22Rv1 (cell line): Measurements from ENCODE around the gene LLGL1.

Experiments
- H3K27ac ChIP-seq: fragments of 450-650 bp; 2 replicates; pipeline ENCODE4 v1.5.1; 2017
- CTCF ChIP-seq: fragments of 450-650 bp; IDR thresholded peaks from 2 replicates; pipeline ENCODE4 v1.5.1; 2017; ENCODE audit warnings: mild to moderate bottlenecking
- ZFX ChIP-seq: fragments of 450-650 bp; IDR thresholded peaks from 2 replicates; pipeline ENCODE4 v1.6.1; 2017; ENCODE audit warnings: antibody characterized with exemption, borderline replicate concordance

The LLGL1 gene

GRCh38 chr17:18280249-18280648 is 54.8 kb downstream of the LLGL1 start:
- TF ChIP-seq ZFX (no peak), CTCF (no peak)
- no peak overlapping the region for H3K27ac ChIP-seq

GRCh38 chr17:18280766-18281371 is 55.4 kb downstream of the LLGL1 start:
- no peak for TF ChIP-seq ZFX
- no peak for TF ChIP-seq CTCF
- no peak overlapping the region for H3K27ac ChIP-seq

GRCh38 chr17:18281788-18282187 is 56.4 kb downstream of the LLGL1 start:
- no peak for TF ChIP-seq CTCF
- TF ChIP-seq ZFX, result no peak
- no peak overlapping the region for H3K27ac ChIP-seq

- TF ChIP-seq ZFX, result no peak
- H3K27ac ChIP-seq, result no peak overlapping the region
Measured at GRCh38 chr17:18285296-18285695, 59.9 kb downstream of the LLGL1 start.

GRCh38 chr17:18291718-18292540 is 66.5 kb downstream of the LLGL1 start:
- TF ChIP-seq CTCF (no peak), ZFX (no peak)
- H3K27ac ChIP-seq, result no peak overlapping the region
